Measurements from ENCODE around the gene SLC22A14. TPM values are rescaled to one million over a fixed set of nuclear protein-coding genes. Genes with fewer than 3 reads are reported as not detected.

The SLC22A14 gene
- total RNA-seq, 1 experiment from 2014 or later = not detected

DNA sequence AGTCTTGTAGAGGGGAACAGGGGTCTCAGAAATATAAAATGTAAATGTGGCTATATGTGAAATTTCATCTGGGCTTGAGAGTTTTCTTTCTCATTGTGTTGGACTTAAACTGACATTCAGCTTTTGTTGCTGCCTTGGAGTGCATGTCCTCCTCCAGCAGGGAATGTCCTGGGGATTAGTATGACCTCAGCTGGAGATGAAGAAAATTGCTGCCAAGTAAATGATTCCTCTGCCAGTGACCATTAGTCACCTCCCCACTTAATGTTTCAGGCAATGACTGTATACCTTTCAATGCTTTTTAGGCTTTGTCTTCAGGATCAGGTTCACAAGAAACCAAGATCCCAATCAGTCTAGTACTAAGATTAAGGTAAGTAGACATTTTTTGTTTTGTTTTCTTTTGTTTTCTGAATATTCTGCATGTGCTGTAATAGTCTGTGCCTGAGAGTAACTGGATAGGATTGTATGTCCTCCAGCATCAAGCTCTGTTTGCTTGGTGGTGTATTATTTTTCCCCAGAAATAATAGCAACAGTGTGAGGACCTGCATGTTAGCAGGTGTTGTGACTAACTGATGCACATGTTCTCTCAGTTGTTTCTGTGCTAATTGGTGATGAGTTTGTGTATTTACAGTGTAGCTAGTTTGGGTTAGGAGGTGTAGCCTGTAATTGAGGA is 34.6 kb upstream of the SLC22A14 start:
- Mint-ChIP-seq H3K9me3 (no peaks in the 10 kb centered on the region), H3K27ac (no peak overlapping the region; the same call in 1 of the 2 replicates), H3K4me1 (no peaks in the 10 kb centered on the region; the same call in 1 of the 2 replicates), H3K36me3 (peaks cover 40% of the 10 kb centered on the region), H3K27me3 (ENCODE audit: low read depth) (no peaks in the 10 kb centered on the region), H3K4me3 (no peak overlapping the region)
- ChIA-PET CTCF (no interaction called here), POLR2A (interaction anchor here (0.6 kb wide), 1 partner anchor 84 kb away, joined by 5 read pairs; no protein-coding TSS in a partner anchor)
- TF ChIP-seq STAT6 (CRISPR knock-in tag; conservative IDR thresholded peaks at IDR 0.05; ENCODE audit: low read depth) = no peak
- no peak for TF ChIP-seq HMGA2 (CRISPR knock-in tag; IDR thresholded peaks at IDR 0.05)
- no peak for TF ChIP-seq USF2 (CRISPR knock-in tag; IDR thresholded peaks at IDR 0.05)
- ATAC-seq = no peak
- DNase-seq (ENCODE audit: low spot score) = no peak

GRCh38 chr3:38250198-38250597 is 31.9 kb upstream of the SLC22A14 start:
- Mint-ChIP-seq H3K36me3 (peaks cover 63% of the 10 kb centered on the region), H3K4me3 (no peak overlapping the region), H3K27ac (no peak overlapping the region), H3K9me3 (no peaks in the 10 kb centered on the region), H3K27me3 (ENCODE audit: low read depth) (no peaks in the 10 kb centered on the region), H3K4me1 (no peaks in the 10 kb centered on the region; the same call in 1 of the 2 replicates)
- POLR2A ChIA-PET = no interaction called here
- CTCF ChIA-PET = no interaction called here
- ATAC-seq = no peak
- TF ChIP-seq RELA (CRISPR knock-in tag; IDR thresholded peaks at IDR 0.05; ENCODE audit: borderline replicate concordance) = no peak
- TF ChIP-seq, protein P1, sequence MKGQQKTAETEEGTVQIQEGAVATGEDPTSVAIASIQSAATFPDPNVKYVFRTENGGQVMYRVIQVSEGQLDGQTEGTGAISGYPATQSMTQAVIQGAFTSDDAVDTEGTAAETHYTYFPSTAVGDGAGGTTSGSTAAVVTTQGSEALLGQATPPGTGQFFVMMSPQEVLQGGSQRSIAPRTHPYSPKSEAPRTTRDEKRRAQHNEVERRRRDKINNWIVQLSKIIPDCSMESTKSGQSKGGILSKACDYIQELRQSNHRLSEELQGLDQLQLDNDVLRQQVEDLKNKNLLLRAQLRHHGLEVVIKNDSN (CRISPR knock-in tag; IDR thresholded peaks at IDR 0.05) = no peak
- TF ChIP-seq NFATC4 (CRISPR knock-in tag; IDR thresholded peaks at IDR 0.05) = no peak
- TF ChIP-seq KAT7 (CRISPR knock-in tag; IDR thresholded peaks at IDR 0.05; ENCODE audit: borderline replicate concordance) = no peak
- TF ChIP-seq, protein P2, sequence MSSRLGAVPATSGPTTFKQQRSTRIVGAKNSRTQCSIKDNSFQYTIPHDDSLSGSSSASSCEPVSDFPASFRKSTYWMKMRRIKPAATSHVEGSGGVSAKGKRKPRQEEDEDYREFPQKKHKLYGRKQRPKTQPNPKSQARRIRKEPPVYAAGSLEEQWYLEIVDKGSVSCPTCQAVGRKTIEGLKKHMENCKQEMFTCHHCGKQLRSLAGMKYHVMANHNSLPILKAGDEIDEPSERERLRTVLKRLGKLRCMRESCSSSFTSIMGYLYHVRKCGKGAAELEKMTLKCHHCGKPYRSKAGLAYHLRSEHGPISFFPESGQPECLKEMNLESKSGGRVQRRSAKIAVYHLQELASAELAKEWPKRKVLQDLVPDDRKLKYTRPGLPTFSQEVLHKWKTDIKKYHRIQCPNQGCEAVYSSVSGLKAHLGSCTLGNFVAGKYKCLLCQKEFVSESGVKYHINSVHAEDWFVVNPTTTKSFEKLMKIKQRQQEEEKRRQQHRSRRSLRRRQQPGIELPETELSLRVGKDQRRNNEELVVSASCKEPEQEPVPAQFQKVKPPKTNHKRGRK (CRISPR knock-in tag; IDR thresholded peaks at IDR 0.05; ENCODE audit: borderline replicate concordance) = no peak
- DNase-seq (ENCODE audit: low spot score) = no peak

DNA sequence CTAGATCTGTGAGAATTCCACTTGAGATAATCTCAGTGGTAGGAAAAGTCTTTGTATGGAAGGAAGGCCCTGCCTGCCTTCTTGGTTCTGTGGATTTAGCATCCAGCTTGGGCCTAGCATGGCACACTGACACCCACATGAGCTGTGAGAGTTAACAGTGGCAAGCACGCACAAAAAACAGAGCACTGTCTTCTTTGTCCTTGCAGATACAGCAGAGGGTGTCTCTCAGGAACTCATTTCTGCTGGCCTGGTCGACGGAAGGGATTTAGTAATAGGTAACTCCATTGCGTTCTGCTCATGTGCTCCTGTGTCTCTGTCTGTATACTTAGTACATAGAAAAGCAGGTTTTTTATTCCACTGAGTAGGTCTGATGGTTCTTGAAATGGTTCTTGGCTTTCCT is 30.9 kb upstream of the SLC22A14 start:
- H3K4me3 Mint-ChIP-seq = no peak overlapping the region
- POLR2A ChIA-PET = no interaction called here
- CTCF ChIA-PET = no interaction called here
- DNase-seq (ENCODE audit: low spot score) = no peak
- peaks cover 59% of the 10 kb centered on the region for H3K36me3 Mint-ChIP-seq
- no peaks in the 10 kb centered on the region; the same call in 1 of the 2 replicates for H3K4me1 Mint-ChIP-seq
- no peak overlapping the region for H3K27ac Mint-ChIP-seq
- ATAC-seq = no peak
- H3K9me3 Mint-ChIP-seq = no peaks in the 10 kb centered on the region
- H3K27me3 Mint-ChIP-seq (ENCODE audit: low read depth) = no peaks in the 10 kb centered on the region
- TF ChIP-seq FOXJ3 (CRISPR knock-in tag; IDR thresholded peaks at IDR 0.05; ENCODE audit: borderline replicate concordance) (no peak), CREM (CRISPR knock-in tag; IDR thresholded peaks at IDR 0.05) (no peak), PRRX2 (CRISPR knock-in tag; IDR thresholded peaks at IDR 0.05) (no peak), ZNF138 (CRISPR knock-in tag; conservative IDR thresholded peaks at IDR 0.05) (no peak), MXD4 (CRISPR knock-in tag; IDR thresholded peaks at IDR 0.05; ENCODE audit: borderline replicate concordance) (no peak), ZNF671 (CRISPR knock-in tag; IDR thresholded peaks at IDR 0.05) (no peak), OVOL2 (CRISPR knock-in tag; IDR thresholded peaks at IDR 0.05; ENCODE audit: borderline replicate concordance) (no peak), FOXP1 (CRISPR knock-in tag; IDR thresholded peaks at IDR 0.05; ENCODE audit: borderline replicate concordance) (no peak)
- TF ChIP-seq, protein P3, sequence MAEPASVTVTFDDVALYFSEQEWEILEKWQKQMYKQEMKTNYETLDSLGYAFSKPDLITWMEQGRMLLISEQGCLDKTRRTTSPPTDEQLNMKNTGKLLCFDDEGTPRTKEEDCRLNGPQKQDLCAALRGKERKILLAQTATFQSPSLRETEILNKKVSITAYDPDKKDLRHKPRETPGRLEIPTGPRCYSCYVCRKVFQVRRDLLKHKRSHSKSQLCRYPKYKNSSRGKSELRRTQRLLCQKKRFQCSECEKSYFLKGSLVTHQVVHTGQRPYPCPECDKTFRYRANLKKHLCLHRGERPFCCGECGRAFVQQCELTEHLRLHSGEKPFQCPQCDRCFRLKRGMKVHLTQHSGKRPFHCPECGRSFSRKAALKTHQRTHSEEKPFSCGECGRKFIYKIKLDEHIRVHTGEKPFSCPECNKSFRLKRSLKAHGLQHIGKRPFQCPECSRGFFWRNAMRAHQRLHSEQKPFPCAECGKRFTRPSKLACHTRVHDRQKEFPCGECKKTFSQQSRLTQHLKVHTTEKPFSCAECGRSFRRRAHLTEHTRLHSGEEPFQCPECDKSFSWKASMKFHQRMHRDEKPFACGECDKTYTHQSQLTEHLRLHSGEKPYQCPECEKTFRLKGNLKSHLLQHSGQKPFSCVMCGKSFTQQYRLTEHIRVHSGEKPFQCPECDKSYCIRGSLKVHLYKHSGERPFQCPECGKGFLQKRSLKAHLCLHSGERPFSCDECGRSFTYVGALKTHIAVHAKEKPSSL (CRISPR knock-in tag; conservative IDR thresholded peaks at IDR 0.05) = no peak
- TF ChIP-seq, protein P4, sequence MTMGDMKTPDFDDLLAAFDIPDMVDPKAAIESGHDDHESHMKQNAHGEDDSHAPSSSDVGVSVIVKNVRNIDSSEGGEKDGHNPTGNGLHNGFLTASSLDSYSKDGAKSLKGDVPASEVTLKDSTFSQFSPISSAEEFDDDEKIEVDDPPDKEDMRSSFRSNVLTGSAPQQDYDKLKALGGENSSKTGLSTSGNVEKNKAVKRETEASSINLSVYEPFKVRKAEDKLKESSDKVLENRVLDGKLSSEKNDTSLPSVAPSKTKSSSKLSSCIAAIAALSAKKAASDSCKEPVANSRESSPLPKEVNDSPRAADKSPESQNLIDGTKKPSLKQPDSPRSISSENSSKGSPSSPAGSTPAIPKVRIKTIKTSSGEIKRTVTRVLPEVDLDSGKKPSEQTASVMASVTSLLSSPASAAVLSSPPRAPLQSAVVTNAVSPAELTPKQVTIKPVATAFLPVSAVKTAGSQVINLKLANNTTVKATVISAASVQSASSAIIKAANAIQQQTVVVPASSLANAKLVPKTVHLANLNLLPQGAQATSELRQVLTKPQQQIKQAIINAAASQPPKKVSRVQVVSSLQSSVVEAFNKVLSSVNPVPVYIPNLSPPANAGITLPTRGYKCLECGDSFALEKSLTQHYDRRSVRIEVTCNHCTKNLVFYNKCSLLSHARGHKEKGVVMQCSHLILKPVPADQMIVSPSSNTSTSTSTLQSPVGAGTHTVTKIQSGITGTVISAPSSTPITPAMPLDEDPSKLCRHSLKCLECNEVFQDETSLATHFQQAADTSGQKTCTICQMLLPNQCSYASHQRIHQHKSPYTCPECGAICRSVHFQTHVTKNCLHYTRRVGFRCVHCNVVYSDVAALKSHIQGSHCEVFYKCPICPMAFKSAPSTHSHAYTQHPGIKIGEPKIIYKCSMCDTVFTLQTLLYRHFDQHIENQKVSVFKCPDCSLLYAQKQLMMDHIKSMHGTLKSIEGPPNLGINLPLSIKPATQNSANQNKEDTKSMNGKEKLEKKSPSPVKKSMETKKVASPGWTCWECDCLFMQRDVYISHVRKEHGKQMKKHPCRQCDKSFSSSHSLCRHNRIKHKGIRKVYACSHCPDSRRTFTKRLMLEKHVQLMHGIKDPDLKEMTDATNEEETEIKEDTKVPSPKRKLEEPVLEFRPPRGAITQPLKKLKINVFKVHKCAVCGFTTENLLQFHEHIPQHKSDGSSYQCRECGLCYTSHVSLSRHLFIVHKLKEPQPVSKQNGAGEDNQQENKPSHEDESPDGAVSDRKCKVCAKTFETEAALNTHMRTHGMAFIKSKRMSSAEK (CRISPR knock-in tag; IDR thresholded peaks at IDR 0.05; ENCODE audit: borderline replicate concordance) = no peak
